ENCODE data around the gene GIMD1.

DNA sequence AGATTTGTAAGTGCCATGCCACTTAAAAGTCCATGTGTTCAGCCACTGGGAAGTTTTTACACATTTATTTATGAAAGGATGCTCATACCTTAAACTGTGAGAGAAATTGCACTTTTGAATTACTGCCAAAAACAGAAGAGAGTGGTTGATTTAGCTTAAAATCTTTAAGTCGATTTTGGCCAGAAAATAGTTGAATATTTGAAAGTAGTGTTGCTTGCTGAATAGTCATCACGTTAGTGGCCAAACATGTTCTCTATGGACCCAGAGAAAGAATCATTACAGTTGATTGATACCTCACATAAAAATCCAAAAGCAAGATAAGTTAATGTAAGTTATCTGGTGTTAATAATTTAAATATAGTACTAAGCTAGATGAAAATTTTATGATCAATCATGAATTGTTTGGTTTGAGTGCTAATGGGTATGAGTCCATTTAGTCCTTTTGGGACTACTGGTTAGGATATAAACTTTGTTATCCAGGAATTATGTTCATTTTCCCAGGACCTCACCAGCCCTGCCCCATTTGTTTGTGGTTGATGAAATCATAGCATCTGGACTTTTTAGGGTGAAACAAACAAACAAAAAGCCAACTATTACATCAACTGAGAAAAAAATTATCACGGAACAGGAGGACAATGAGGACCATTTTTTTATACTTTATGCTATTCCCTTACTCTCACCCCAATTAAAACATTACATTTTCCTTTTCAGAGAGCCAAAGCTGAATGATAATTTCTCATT is 6.3 kb downstream of the GIMD1 start:
- TF ChIP-seq CTCF (IDR thresholded peaks at IDR 0.05) = no peak
- no peak for TF ChIP-seq POLR2A (IDR thresholded peaks at IDR 0.05)
